HCT116 (cell line): ENCODE data around the gene PRR7. TPM values are rescaled to one million over a fixed set of nuclear protein-coding genes. Genes with fewer than 3 reads are reported as not detected.
A peak's percentile ranks its signal among the peaks of the same experiment; 100 is the strongest.

Experiments
- ATAC-seq: fragments of 200-7000 bp; cut with Tn5 transposase; 2 replicates; pipeline ENCODE4 v1.9.1; 2020; ENCODE audit warnings: mild to moderate bottlenecking, moderate library complexity
- BruUV-seq: library from RNA; stranded (reverse); fragments of 400-500 nt; replicated peaks from 2 replicates; lab custom pipeline; 2021; lab: Mats Ljungman, UMichigan
- CTCF ChIA-PET: fragments of 300-600 bp; sonication (Branson Sonifier 250); formaldehyde crosslinking; loops from one replicate; lab custom pipeline; 2021; ENCODE audit warnings: antibody characterized with exemption; lab: Charles Lee
- POLR2A ChIA-PET: fragments of 300-600, 350-600 bp; sonication (Branson Sonifier 250); formaldehyde crosslinking; loops from one replicate; lab custom pipeline; 2021; ENCODE audit warnings: antibody characterized with exemption; lab: Charles Lee
- RAD21 ChIA-PET, 2 experiments: fragments of 300-600 bp; sonication (Branson Sonifier 250); formaldehyde crosslinking; loops; one replicate each; lab custom pipeline; 2023; ENCODE audit warnings: low total read pairs in 2 of 2; ENCODE audit not compliant: uncharacterized antibody in 2 of 2, unreplicated experiment in 2 of 2, low non-redundant PET in 1 of 2; lab: Charles Lee
- DNase-seq: peaks from one replicate; pipeline ENCODE4 v3.0.0-alpha.2; 2010; ENCODE audit warnings: low read depth, low spot score
- H2AFZ ChIP-seq: fragments of 200-600 bp; shearing (Covaris generic), sonication (generic); 2 replicates; pipeline ENCODE4 v1.6.1; 2017; ENCODE audit warnings: low read depth, mixed run types, mixed read lengths, antibody characterized with exemption, low read length; ENCODE audit not compliant: poor library complexity, severe bottlenecking
- H3K27ac ChIP-seq: 2 replicates; pipeline ENCODE4 v1.5.1; 2012; ENCODE audit warnings: low read depth, low read length
- H3K27me3 ChIP-seq: fragments of 200-600 bp; sonication (generic); 2 replicates; pipeline ENCODE4 v1.6.1; 2016; ENCODE audit warnings: mixed run types, low read length, mixed read lengths; ENCODE audit not compliant: insufficient read depth
- H3K36me3 ChIP-seq, 2 experiments: fragments of 200-500 bp in 1 of 2; fragments of 200-600 bp in 1 of 2; sonication (Bioruptor generic) in 1 of 2; sonication (generic) in 1 of 2; 2 replicates each; pipeline versions ENCODE4 v1.5.1 to v1.6.1; 2014 to 2016; ENCODE audit warnings: low read length in 2 of 2, inconsistent platforms in 1 of 2, mixed read lengths in 1 of 2, mixed run types in 1 of 2; ENCODE audit not compliant: insufficient read depth in 2 of 2, control insufficient read depth in 1 of 2
- H3K4me1 ChIP-seq, 2 experiments: fragments of 200-600 bp in 1 of 2; sonication (generic) in 1 of 2; 2 replicates each; pipeline versions ENCODE4 v1.5.1 to v1.6.1; 2012 to 2017; ENCODE audit warnings: low read length in 2 of 2, inconsistent platforms in 1 of 2, mild to moderate bottlenecking in 1 of 2, mixed read lengths in 1 of 2, mixed run types in 1 of 2, moderate library complexity in 1 of 2; ENCODE audit not compliant: insufficient read depth in 2 of 2, control insufficient read depth in 1 of 2
- H3K4me2 ChIP-seq: fragments of 200-600 bp; sonication (generic); 2 replicates; pipeline ENCODE4 v1.6.1; 2017; ENCODE audit warnings: mixed run types, low read length, mixed read lengths
- H3K4me3 ChIP-seq, 2 experiments: fragments of 200-600 bp in 1 of 2; sonication (generic) in 1 of 2; replicated peaks in 1 of 2; 2 replicates each; pipeline ENCODE4 v1.5.1; 2011 to 2016; ENCODE audit warnings: low read length in 2 of 2, control low read depth in 1 of 2, low read depth in 1 of 2, mild to moderate bottlenecking in 1 of 2, mixed read lengths in 1 of 2, mixed run types in 1 of 2
- H3K79me2 ChIP-seq: fragments of 200-600 bp; sonication (generic); 2 replicates; pipeline ENCODE4 v1.6.1; 2017; ENCODE audit warnings: mild to moderate bottlenecking, mixed run types, low read length, moderate library complexity, mixed read lengths; ENCODE audit not compliant: insufficient read depth
- H3K9ac ChIP-seq: fragments of 200-600 bp; sonication (generic); 2 replicates; pipeline ENCODE4 v1.6.1; 2016; ENCODE audit warnings: low read length, mixed read lengths
- H3K9me2 ChIP-seq: fragments of 200-600 bp; sonication (generic), shearing (Covaris generic); 2 replicates; pipeline ENCODE4 v1.6.1; 2017; ENCODE audit warnings: mixed run types, mild to moderate bottlenecking, moderate library complexity; ENCODE audit not compliant: insufficient read depth
- H3K9me3 ChIP-seq, 2 experiments: fragments of 200-500 bp in 1 of 2; fragments of 200-600 bp in 1 of 2; sonication (Bioruptor generic) in 1 of 2; sonication (generic) in 1 of 2; 2 replicates each; pipeline ENCODE4 v1.6.1; 2014 to 2017; ENCODE audit warnings: low read length in 2 of 2, mixed read lengths in 2 of 2, inconsistent platforms in 1 of 2, low read depth in 1 of 2, mild to moderate bottlenecking in 1 of 2, mixed run types in 1 of 2, moderate library complexity in 1 of 2; ENCODE audit not compliant: control insufficient read depth in 1 of 2, insufficient read depth in 1 of 2
- H4K20me1 ChIP-seq: fragments of 200-600 bp; sonication (generic), shearing (Covaris generic); 2 replicates; pipeline ENCODE4 v1.6.1; 2017; ENCODE audit warnings: mixed run types, mild to moderate bottlenecking, moderate library complexity; ENCODE audit not compliant: insufficient read depth
- CEBPB ChIP-seq: IDR thresholded peaks from 2 replicates; pipeline ENCODE4 v1.6.1; 2012; ENCODE audit warnings: low read depth
- EGR1 ChIP-seq: IDR thresholded peaks from 2 replicates; pipeline ENCODE4 v1.6.1; 2012; ENCODE audit warnings: low read depth
- EZH2 ChIP-seq: fragments of 200-600 bp; sonication (generic); IDR thresholded peaks from 2 replicates; pipeline ENCODE4 v1.6.1; 2017; ENCODE audit warnings: antibody characterized with exemption, mixed run types
- EZH2phosphoT487 ChIP-seq: fragments of 200-600 bp; IDR thresholded peaks from 2 replicates; pipeline ENCODE4 v1.6.1; 2018; ENCODE audit warnings: antibody characterized with exemption, borderline replicate concordance
- JUND ChIP-seq: IDR thresholded peaks from 2 replicates; pipeline ENCODE4 v1.6.1; 2012
- POLR2AphosphoS5 ChIP-seq: IDR thresholded peaks from 2 replicates; pipeline ENCODE4 v1.6.1; 2011; ENCODE audit warnings: mild to moderate bottlenecking, low read depth, low read length, moderate library complexity
- RAD21 ChIP-seq: IDR thresholded peaks from 2 replicates; pipeline ENCODE4 v1.6.1; 2012; ENCODE audit warnings: low read depth, mild to moderate bottlenecking
- SIN3A ChIP-seq: IDR thresholded peaks from 2 replicates; pipeline ENCODE4 v1.6.1; 2012; ENCODE audit warnings: low read depth
- SP1 ChIP-seq: IDR thresholded peaks from 2 replicates; pipeline ENCODE4 v1.6.1; 2012; ENCODE audit warnings: low read depth
- SRF ChIP-seq: IDR thresholded peaks from 2 replicates; pipeline ENCODE4 v1.6.1; 2012; ENCODE audit warnings: low read depth
- TCF7L2 ChIP-seq: IDR thresholded peaks from 2 replicates; pipeline ENCODE4 v1.7.0; 2011; ENCODE audit warnings: borderline replicate concordance, inconsistent platforms; ENCODE audit not compliant: insufficient read depth, insufficient read length; ENCODE audit errors: extremely low read depth
- YY1 ChIP-seq: IDR thresholded peaks from 2 replicates; pipeline ENCODE4 v1.6.1; 2011; ENCODE audit warnings: low read length, low read depth, moderate library complexity, mild to moderate bottlenecking; ENCODE audit not compliant: insufficient replicate concordance; ENCODE audit errors: extremely low read depth
- ZBTB33 ChIP-seq: IDR thresholded peaks from 2 replicates; pipeline ENCODE4 v1.6.1; 2011; ENCODE audit warnings: mild to moderate bottlenecking, low read length, moderate library complexity; ENCODE audit not compliant: insufficient replicate concordance; ENCODE audit errors: extremely low read depth
- ZFX ChIP-seq: fragments of 450-650 bp; IDR thresholded peaks from 2 replicates; pipeline ENCODE4 v1.6.1; 2017
- ZNF274 ChIP-seq: fragments of 200-500 bp; sonication (Bioruptor generic); IDR thresholded peaks from 2 replicates; pipeline ENCODE4 v1.6.1; 2014; ENCODE audit warnings: mild to moderate bottlenecking, low read depth, low read length, inconsistent platforms
- intact Hi-C: fragments of 100-400 bp; cut with micrococcal nuclease; formaldehyde crosslinking; loops from 2 replicates; pipeline ENCODE4 v1.10.0; 2022
- total RNA-seq: library from RNA; stranded (reverse); gene quantifications from one replicate; pipeline ENCODE4 v1.2.1, GENCODE V29; 2021; ENCODE audit not compliant: unreplicated experiment
- TF ChIP-seq, protein P1 (sequence below), 3 experiments: fragments of 200-600 bp in 1 of 3; sonication (generic) in 1 of 3; IDR thresholded peaks in 2 of 3; conservative IDR thresholded peaks in 1 of 3; 2 replicates each; pipeline ENCODE4 v1.5.1; 2012 to 2017; ENCODE audit warnings: low read depth in 2 of 3, low read length in 2 of 3, antibody characterized with exemption in 1 of 3, borderline replicate concordance in 1 of 3, control low read depth in 1 of 3, mild to moderate bottlenecking in 1 of 3, mixed read lengths in 1 of 3, mixed run types in 1 of 3, moderate library complexity in 1 of 3; ENCODE audit not compliant: insufficient read depth in 1 of 3
- TF ChIP-seq, protein P2 (sequence below): IDR thresholded peaks from 2 replicates; pipeline ENCODE4 v1.6.1; 2012
- TF ChIP-seq, protein P3 (sequence below): IDR thresholded peaks from 2 replicates; pipeline ENCODE4 v1.6.1; 2012
- TF ChIP-seq, protein P4 (sequence below): IDR thresholded peaks from 2 replicates; pipeline ENCODE4 v1.6.1; 2012; ENCODE audit warnings: low read depth

Gene PRR7
- total RNA-seq, 1 experiment from 2014 or later = 39.9 TPM

DNA sequence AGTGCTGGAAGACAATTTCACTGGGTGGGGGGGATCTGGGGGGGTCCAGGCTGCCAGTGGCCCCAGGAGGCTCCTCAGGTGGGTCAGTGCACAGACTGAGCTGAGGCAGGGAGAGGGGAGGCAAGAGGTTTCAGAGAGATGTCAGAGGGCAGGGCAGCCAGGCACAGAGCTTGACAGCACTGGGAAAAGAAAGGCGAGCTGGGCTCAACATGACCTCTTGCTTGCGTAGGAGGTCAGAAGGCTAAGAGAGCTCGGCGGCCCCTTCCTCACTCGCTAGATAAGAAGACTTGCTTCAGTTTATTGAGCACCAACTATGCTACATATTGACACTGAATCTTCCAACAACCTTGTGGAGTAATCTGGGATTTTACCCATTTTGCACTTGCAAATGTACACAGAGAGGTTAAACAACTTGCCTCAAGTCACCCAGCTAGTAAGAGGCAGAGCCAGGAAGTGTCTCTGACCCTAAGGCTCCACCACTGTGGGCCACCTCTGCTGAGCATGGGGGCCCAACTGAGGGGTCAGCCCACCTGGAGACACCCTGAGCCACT is 47.3 kb downstream of the PRR7 start:
- Histone ChIP-seq H3K4me2 (peak overlapping the region; percentile 99), H3K36me3 (peaks cover 5 to 29% of the 10 kb centered on the region in 2 experiments; a peak in 3 of 4 replicates), H3K9ac (peak overlapping the region; percentile 94), H4K20me1 (peaks cover 11% of the 10 kb centered on the region; the same call in 1 of the 2 replicates), H3K4me3 (peak overlapping the region; percentile 88 to 89), H3K9me2 (no peaks in the 10 kb centered on the region), H3K4me1 (peaks cover 35 to 69% of the 10 kb centered on the region in 2 experiments), H2AFZ (no peak overlapping the region), H3K27me3 (no peaks in the 10 kb centered on the region), H3K27ac (peak overlapping the region; percentile 96), H3K79me2 (peaks cover 67% of the 10 kb centered on the region), H3K9me3 (no peaks in the 10 kb centered on the region)
- CTCF ChIA-PET = interaction anchor here (1.2 to 4.1 kb wide), 5 partner anchors 18 to 184 kb away, joined by 3 to 28 read pairs (median 4); no protein-coding TSS in a partner anchor
- intact Hi-C loops = no loop called here
- POLR2A ChIA-PET = interaction anchor here (1.3 to 6.4 kb wide), 3 partner anchors 15 to 46 kb away, joined by 3 to 54 read pairs (median 7); no protein-coding TSS in a partner anchor
- RAD21 ChIA-PET = interaction anchor here in 1 of 2 experiments (0.6 kb wide), 1 partner anchor 17 kb away, joined by 3 read pairs; no protein-coding TSS in a partner anchor
- BruUV-seq = no TSS peak
- ATAC-seq (no peak), DNase-seq (no peak)
- TF ChIP-seq EZH2 (no peak), CEBPB (no peak), ZNF274 (no peak), EZH2phosphoT487 (no peak), TCF7L2 (no peak), POLR2AphosphoS5 (no peak), JUND (no peak), SP1 (no peak), RAD21 (no peak), ZFX (no peak), ZBTB33 (no peak), YY1 (no peak), SIN3A (no peak), SRF (no peak), EGR1 (no peak)
- TF ChIP-seq, protein P1, sequence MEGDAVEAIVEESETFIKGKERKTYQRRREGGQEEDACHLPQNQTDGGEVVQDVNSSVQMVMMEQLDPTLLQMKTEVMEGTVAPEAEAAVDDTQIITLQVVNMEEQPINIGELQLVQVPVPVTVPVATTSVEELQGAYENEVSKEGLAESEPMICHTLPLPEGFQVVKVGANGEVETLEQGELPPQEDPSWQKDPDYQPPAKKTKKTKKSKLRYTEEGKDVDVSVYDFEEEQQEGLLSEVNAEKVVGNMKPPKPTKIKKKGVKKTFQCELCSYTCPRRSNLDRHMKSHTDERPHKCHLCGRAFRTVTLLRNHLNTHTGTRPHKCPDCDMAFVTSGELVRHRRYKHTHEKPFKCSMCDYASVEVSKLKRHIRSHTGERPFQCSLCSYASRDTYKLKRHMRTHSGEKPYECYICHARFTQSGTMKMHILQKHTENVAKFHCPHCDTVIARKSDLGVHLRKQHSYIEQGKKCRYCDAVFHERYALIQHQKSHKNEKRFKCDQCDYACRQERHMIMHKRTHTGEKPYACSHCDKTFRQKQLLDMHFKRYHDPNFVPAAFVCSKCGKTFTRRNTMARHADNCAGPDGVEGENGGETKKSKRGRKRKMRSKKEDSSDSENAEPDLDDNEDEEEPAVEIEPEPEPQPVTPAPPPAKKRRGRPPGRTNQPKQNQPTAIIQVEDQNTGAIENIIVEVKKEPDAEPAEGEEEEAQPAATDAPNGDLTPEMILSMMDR (IDR thresholded peaks at IDR 0.05 in 2 of 3, conservative IDR thresholded peaks at IDR 0.05 in 1 of 3; ENCODE audit: borderline replicate concordance in 1 of 3, insufficient read depth in 1 of 3, low read depth in 2 of 3, low read length in 2 of 3) = no peak
- TF ChIP-seq, protein P2, sequence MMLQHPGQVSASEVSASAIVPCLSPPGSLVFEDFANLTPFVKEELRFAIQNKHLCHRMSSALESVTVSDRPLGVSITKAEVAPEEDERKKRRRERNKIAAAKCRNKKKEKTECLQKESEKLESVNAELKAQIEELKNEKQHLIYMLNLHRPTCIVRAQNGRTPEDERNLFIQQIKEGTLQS = no peak
- TF ChIP-seq, protein P3, sequence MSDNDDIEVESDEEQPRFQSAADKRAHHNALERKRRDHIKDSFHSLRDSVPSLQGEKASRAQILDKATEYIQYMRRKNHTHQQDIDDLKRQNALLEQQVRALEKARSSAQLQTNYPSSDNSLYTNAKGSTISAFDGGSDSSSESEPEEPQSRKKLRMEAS = no peak
- TF ChIP-seq, protein P4, sequence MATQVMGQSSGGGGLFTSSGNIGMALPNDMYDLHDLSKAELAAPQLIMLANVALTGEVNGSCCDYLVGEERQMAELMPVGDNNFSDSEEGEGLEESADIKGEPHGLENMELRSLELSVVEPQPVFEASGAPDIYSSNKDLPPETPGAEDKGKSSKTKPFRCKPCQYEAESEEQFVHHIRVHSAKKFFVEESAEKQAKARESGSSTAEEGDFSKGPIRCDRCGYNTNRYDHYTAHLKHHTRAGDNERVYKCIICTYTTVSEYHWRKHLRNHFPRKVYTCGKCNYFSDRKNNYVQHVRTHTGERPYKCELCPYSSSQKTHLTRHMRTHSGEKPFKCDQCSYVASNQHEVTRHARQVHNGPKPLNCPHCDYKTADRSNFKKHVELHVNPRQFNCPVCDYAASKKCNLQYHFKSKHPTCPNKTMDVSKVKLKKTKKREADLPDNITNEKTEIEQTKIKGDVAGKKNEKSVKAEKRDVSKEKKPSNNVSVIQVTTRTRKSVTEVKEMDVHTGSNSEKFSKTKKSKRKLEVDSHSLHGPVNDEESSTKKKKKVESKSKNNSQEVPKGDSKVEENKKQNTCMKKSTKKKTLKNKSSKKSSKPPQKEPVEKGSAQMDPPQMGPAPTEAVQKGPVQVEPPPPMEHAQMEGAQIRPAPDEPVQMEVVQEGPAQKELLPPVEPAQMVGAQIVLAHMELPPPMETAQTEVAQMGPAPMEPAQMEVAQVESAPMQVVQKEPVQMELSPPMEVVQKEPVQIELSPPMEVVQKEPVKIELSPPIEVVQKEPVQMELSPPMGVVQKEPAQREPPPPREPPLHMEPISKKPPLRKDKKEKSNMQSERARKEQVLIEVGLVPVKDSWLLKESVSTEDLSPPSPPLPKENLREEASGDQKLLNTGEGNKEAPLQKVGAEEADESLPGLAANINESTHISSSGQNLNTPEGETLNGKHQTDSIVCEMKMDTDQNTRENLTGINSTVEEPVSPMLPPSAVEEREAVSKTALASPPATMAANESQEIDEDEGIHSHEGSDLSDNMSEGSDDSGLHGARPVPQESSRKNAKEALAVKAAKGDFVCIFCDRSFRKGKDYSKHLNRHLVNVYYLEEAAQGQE = no peak
